HEK293 (cell line): ENCODE results near the gene MAD2L2.
A peak's percentile ranks its signal among the peaks of the same experiment; 100 is the strongest.

Experiments
- CTCF ChIA-PET: fragments of 350-600 bp; formaldehyde crosslinking; extraction: SDS; loops from one replicate; lab custom pipeline; 2021; ENCODE audit warnings: antibody characterized with exemption; lab: Yijun Ruan, JAX
- POLR2A ChIA-PET: fragments of 300-600 bp; formaldehyde crosslinking; extraction: SDS; loops from one replicate; lab custom pipeline; 2020; ENCODE audit warnings: antibody characterized with exemption, inconsistent platforms; lab: Yijun Ruan, JAX
- H3K27ac ChIP-seq: fragments of 200-500 bp; sonication (Bioruptor generic); 2 replicates; pipeline ENCODE4 v1.5.1; 2014; ENCODE audit warnings: low read depth, low read length, control low read depth, inconsistent platforms; ENCODE audit errors: extremely low read depth
- H3K36me3 ChIP-seq, 2 experiments: fragments of 200-500 bp in 1 of 2; sonication (Bioruptor generic) in 1 of 2; 1 replicate in 1 of 2; 2 replicates in 1 of 2; pipeline ENCODE4 v1.5.1; 2014 to 2017; ENCODE audit warnings: inconsistent platforms in 2 of 2, low read length in 2 of 2; ENCODE audit not compliant: control insufficient read depth in 2 of 2, insufficient read depth in 1 of 2
- H3K4me1 ChIP-seq: fragments of 200-500 bp; sonication (Bioruptor generic); 2 replicates; pipeline ENCODE4 v1.5.1; 2014; ENCODE audit warnings: mild to moderate bottlenecking, low read length, inconsistent platforms; ENCODE audit not compliant: control insufficient read depth, insufficient read depth
- H3K4me3 ChIP-seq: 2 replicates; pipeline ENCODE4 v1.5.1; 2011; ENCODE audit warnings: low read depth, mild to moderate bottlenecking, control low read depth, low read length, moderate library complexity
- H3K9me3 ChIP-seq: fragments of 200-500 bp; sonication (Bioruptor generic); 2 replicates; pipeline ENCODE4 v1.5.1; 2014; ENCODE audit warnings: low read depth, low read length, inconsistent platforms; ENCODE audit not compliant: control insufficient read depth, insufficient read depth
- KLF16 ChIP-seq: fragments of 450-650 bp; formaldehyde crosslinking; IDR thresholded peaks from 2 replicates; pipeline ENCODE4 v1.5.1; 2017; ENCODE audit warnings: missing biosample characterization, missing genetic modification characterization
- OSR2 ChIP-seq: fragments of 450-650 bp; formaldehyde crosslinking; IDR thresholded peaks from 2 replicates; pipeline ENCODE4 v1.5.1; 2016; ENCODE audit warnings: missing biosample characterization, missing genetic modification characterization
- TRIM28 ChIP-seq: IDR thresholded peaks from 2 replicates; pipeline ENCODE4 v1.6.1; 2011; ENCODE audit warnings: low read length, control low read depth, borderline replicate concordance
- YY1 ChIP-seq: fragments of 450-650 bp; formaldehyde crosslinking; IDR thresholded peaks from 2 replicates; pipeline ENCODE4 v1.5.1; 2018; ENCODE audit warnings: missing biosample characterization, missing genetic modification characterization
- ZBTB20 ChIP-seq: fragments of 450-650 bp; formaldehyde crosslinking; IDR thresholded peaks from 2 replicates; pipeline ENCODE4 v1.5.1; 2016; ENCODE audit warnings: missing biosample characterization, missing genetic modification characterization
- ZBTB26 ChIP-seq: fragments of 450-650 bp; formaldehyde crosslinking; optimal IDR thresholded peaks from 2 replicates; pipeline ENCODE3; 2016; ENCODE audit warnings: missing biosample characterization, mild to moderate bottlenecking, missing genetic modification characterization
- ZBTB44 ChIP-seq: fragments of 450-650 bp; IDR thresholded peaks from 2 replicates; pipeline ENCODE4 v1.5.1; 2018; ENCODE audit warnings: missing biosample characterization, mild to moderate bottlenecking, missing genetic modification characterization
- ZBTB48 ChIP-seq: fragments of 450-650 bp; formaldehyde crosslinking; IDR thresholded peaks from 2 replicates; pipeline ENCODE4 v1.5.1; 2016; ENCODE audit warnings: missing biosample characterization, missing genetic modification characterization
- ZBTB7A ChIP-seq: fragments of 450-650 bp; formaldehyde crosslinking; IDR thresholded peaks from 2 replicates; pipeline ENCODE4 v1.5.1; 2016; ENCODE audit warnings: low read depth, missing biosample characterization, missing genetic modification characterization
- ZBTB8A ChIP-seq: fragments of 450-650 bp; formaldehyde crosslinking; IDR thresholded peaks from 2 replicates; pipeline ENCODE4 v1.5.1; 2016; ENCODE audit warnings: missing biosample characterization, missing genetic modification characterization
- ZNF174 ChIP-seq: fragments of 450-650 bp; formaldehyde crosslinking; IDR thresholded peaks from 2 replicates; pipeline ENCODE4 v1.5.0; 2017; ENCODE audit warnings: missing biosample characterization, mild to moderate bottlenecking, missing genetic modification characterization
- ZNF184 ChIP-seq: fragments of 450-650 bp; IDR thresholded peaks from 2 replicates; pipeline ENCODE4 v1.5.1; 2018; ENCODE audit warnings: missing biosample characterization, mild to moderate bottlenecking, missing genetic modification characterization
- ZNF223 ChIP-seq: fragments of 450-650 bp; formaldehyde crosslinking; IDR thresholded peaks from 2 replicates; pipeline ENCODE4 v1.5.1; 2016; ENCODE audit warnings: missing biosample characterization, missing genetic modification characterization
- ZNF24 ChIP-seq: fragments of 450-650 bp; formaldehyde crosslinking; IDR thresholded peaks from 2 replicates; pipeline ENCODE4 v1.5.1; 2016; ENCODE audit warnings: missing biosample characterization, missing genetic modification characterization
- ZNF280C ChIP-seq: fragments of 450-650 bp; formaldehyde crosslinking; IDR thresholded peaks from 2 replicates; pipeline ENCODE4 v1.5.1; 2016; ENCODE audit warnings: missing biosample characterization, missing genetic modification characterization
- ZNF37A ChIP-seq: fragments of 450-650 bp; IDR thresholded peaks from 2 replicates; pipeline ENCODE4 v1.5.1; 2018; ENCODE audit warnings: missing biosample characterization, missing genetic modification characterization
- ZNF521 ChIP-seq: fragments of 450-650 bp; formaldehyde crosslinking; IDR thresholded peaks from 2 replicates; pipeline ENCODE4 v1.5.1; 2017; ENCODE audit warnings: missing biosample characterization, mild to moderate bottlenecking, missing genetic modification characterization
- ZNF544 ChIP-seq: fragments of 450-650 bp; formaldehyde crosslinking; IDR thresholded peaks from 2 replicates; pipeline ENCODE4 v1.5.0; 2017; ENCODE audit warnings: missing biosample characterization, missing genetic modification characterization
- ZNF558 ChIP-seq: fragments of 450-650 bp; formaldehyde crosslinking; IDR thresholded peaks from 2 replicates; pipeline ENCODE4 v1.5.1; 2016; ENCODE audit warnings: missing biosample characterization, missing genetic modification characterization
- ZNF660 ChIP-seq: fragments of 450-650 bp; IDR thresholded peaks from 2 replicates; pipeline ENCODE4 v1.5.1; 2018; ENCODE audit warnings: missing biosample characterization, mild to moderate bottlenecking, missing genetic modification characterization
- ZNF670 ChIP-seq: fragments of 450-650 bp; formaldehyde crosslinking; IDR thresholded peaks from 2 replicates; pipeline ENCODE4 v1.5.1; 2016; ENCODE audit warnings: missing biosample characterization, missing genetic modification characterization, low read depth
- ZNF677 ChIP-seq: fragments of 450-650 bp; IDR thresholded peaks from 2 replicates; pipeline ENCODE4 v1.5.0; 2018; ENCODE audit warnings: missing biosample characterization, mild to moderate bottlenecking, missing genetic modification characterization, moderate library complexity
- ZNF701 ChIP-seq: fragments of 450-650 bp; formaldehyde crosslinking; IDR thresholded peaks from 2 replicates; pipeline ENCODE4 v1.5.1; 2016; ENCODE audit warnings: missing biosample characterization, missing genetic modification characterization
- ZNF76 ChIP-seq: fragments of 450-650 bp; formaldehyde crosslinking; IDR thresholded peaks from 2 replicates; pipeline ENCODE4; 2016; ENCODE audit warnings: low read depth, missing biosample characterization, missing genetic modification characterization, borderline replicate concordance
- ZNF776 ChIP-seq: fragments of 450-650 bp; formaldehyde crosslinking; IDR thresholded peaks from 2 replicates; pipeline ENCODE4 v1.5.0; 2017; ENCODE audit warnings: missing biosample characterization, missing genetic modification characterization, borderline replicate concordance
- ZNF785 ChIP-seq: fragments of 450-650 bp; formaldehyde crosslinking; IDR thresholded peaks from 2 replicates; pipeline ENCODE4 v1.5.1; 2016; ENCODE audit warnings: missing biosample characterization, missing genetic modification characterization
- ZSCAN23 ChIP-seq: fragments of 450-650 bp; formaldehyde crosslinking; IDR thresholded peaks from 2 replicates; pipeline ENCODE4 v1.5.1; 2016; ENCODE audit warnings: missing biosample characterization, missing genetic modification characterization
- TF ChIP-seq, protein P1 (sequence below): fragments of 450-650 bp; formaldehyde crosslinking; IDR thresholded peaks from 2 replicates; pipeline ENCODE4 v1.5.1; 2017; ENCODE audit warnings: missing biosample characterization, missing genetic modification characterization
- TF ChIP-seq, protein P2 (sequence below): fragments of 450-650 bp; formaldehyde crosslinking; IDR thresholded peaks from 2 replicates; pipeline ENCODE4 v1.5.1; 2016; ENCODE audit warnings: missing biosample characterization, missing genetic modification characterization

MAD2L2 gene

GRCh38 chr1:11658542-11658941 is 22.4 kb downstream of the MAD2L2 start:
- Histone ChIP-seq H3K9me3 (no peaks in the 10 kb centered on the region), H3K27ac (no peak overlapping the region), H3K4me3 (no peak overlapping the region), H3K4me1 (no peaks in the 10 kb centered on the region), H3K36me3 (peaks cover 8 to 74% of the 10 kb centered on the region in 2 experiments; a peak in 2 of 3 replicates)
- CTCF ChIA-PET = interaction anchor here (0.5 kb wide), 1 partner anchor 53 kb away, joined by 3 read pairs; no protein-coding TSS in a partner anchor
- no peak for TF ChIP-seq OSR2
- TF ChIP-seq ZNF174 (tag by site-specific recombination) = no peak
- TF ChIP-seq ZNF223 = no peak
- no peak for TF ChIP-seq KLF16 (tag by site-specific recombination)
- no peak for TF ChIP-seq ZNF521 (tag by site-specific recombination)
- TF ChIP-seq ZBTB8A (tag by site-specific recombination) = no peak
- TF ChIP-seq, all 188 proteins: peak for 0
- POLR2A ChIA-PET = no interaction called here

DNA sequence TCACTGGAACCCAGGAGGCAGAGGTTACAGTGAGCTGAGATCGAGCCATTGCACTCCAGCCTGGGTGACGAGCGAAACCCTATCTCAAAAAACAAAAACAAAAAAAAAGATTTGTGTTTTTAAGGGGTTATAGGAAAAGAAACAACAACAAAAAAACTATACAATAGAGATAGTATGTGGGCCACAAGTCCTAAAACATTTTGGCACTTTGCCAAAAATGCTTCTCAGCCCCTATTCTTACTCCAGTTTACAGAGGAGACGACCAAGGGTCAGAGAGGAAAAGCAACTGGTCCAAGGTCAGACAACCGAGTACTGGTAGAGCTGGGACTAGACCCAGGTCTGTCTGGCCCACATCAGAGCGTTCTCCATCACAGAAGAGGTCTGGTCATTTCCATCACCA is 23.3 kb downstream of the MAD2L2 start:
- Histone ChIP-seq H3K27ac (no peak overlapping the region), H3K36me3 (peaks cover 8 to 68% of the 10 kb centered on the region in 2 experiments; a peak in 2 of 3 replicates), H3K4me3 (no peak overlapping the region), H3K4me1 (no peaks in the 10 kb centered on the region), H3K9me3 (no peaks in the 10 kb centered on the region)
- POLR2A ChIA-PET = no interaction called here
- CTCF ChIA-PET = no interaction called here
- TF ChIP-seq ZNF24 (tag by site-specific recombination) (no peak), ZNF660 (tag by site-specific recombination) (peak; percentile 73), ZNF776 (tag by site-specific recombination) (0 out of 2 replicates have a peak, but pooled peaks have one; percentile 64), ZNF558 (tag by site-specific recombination) (peak; percentile 72), ZSCAN23 (tag by site-specific recombination) (no peak), ZNF785 (tag by site-specific recombination) (no peak), YY1 (tag by site-specific recombination) (no peak), ZNF280C (tag by site-specific recombination) (no peak), ZBTB26 (tag by site-specific recombination) (no peak), ZNF701 (no peak), ZBTB7A (no peak), ZBTB8A (tag by site-specific recombination) (no peak), ZBTB48 (no peak), ZNF544 (tag by site-specific recombination) (peak; percentile 93), ZBTB44 (peak; percentile 69; the same call in 1 of the 2 replicates), ZNF76 (no peak), ZNF677 (tag by site-specific recombination) (peak; percentile 65; the same call in 1 of the 2 replicates), ZNF670 (tag by site-specific recombination) (no peak), TRIM28 (no peak), ZNF184 (0 out of 2 replicates have a peak, but pooled peaks have one; percentile 89), ZNF37A (tag by site-specific recombination) (peak; percentile 71; the same call in 1 of the 2 replicates), ZBTB20 (tag by site-specific recombination) (no peak)
- TF ChIP-seq, protein P1, sequence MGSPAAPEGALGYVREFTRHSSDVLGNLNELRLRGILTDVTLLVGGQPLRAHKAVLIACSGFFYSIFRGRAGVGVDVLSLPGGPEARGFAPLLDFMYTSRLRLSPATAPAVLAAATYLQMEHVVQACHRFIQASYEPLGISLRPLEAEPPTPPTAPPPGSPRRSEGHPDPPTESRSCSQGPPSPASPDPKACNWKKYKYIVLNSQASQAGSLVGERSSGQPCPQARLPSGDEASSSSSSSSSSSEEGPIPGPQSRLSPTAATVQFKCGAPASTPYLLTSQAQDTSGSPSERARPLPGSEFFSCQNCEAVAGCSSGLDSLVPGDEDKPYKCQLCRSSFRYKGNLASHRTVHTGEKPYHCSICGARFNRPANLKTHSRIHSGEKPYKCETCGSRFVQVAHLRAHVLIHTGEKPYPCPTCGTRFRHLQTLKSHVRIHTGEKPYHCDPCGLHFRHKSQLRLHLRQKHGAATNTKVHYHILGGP (tag by site-specific recombination) = no peak
- TF ChIP-seq, protein P2, sequence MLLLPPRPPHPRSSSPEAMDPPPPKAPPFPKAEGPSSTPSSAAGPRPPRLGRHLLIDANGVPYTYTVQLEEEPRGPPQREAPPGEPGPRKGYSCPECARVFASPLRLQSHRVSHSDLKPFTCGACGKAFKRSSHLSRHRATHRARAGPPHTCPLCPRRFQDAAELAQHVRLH (tag by site-specific recombination) = no peak
